Keratinocyte (primary cell): ENCODE data around the gene UNKL.

ENCODE experiments used
- CTCF ChIP-seq, 3 experiments: IDR thresholded peaks in 1 of 3; conservative IDR thresholded peaks in 1 of 3; optimal IDR thresholded peaks in 1 of 3; 2 replicates in 2 of 3; 3 replicates in 1 of 3; pipeline versions ENCODE3 to v1.5.1; 2011; ENCODE audit warnings: low read length in 3 of 3, mild to moderate bottlenecking in 3 of 3, moderate library complexity in 2 of 3, control low read depth in 1 of 3, inconsistent platforms in 1 of 3; ENCODE audit not compliant: insufficient read depth in 2 of 3; ENCODE audit errors: extremely low read depth in 1 of 3
- EZH2 ChIP-seq: IDR thresholded peaks from one replicate; pipeline ENCODE4 v1.6.1; 2012; ENCODE audit warnings: inconsistent platforms, mild to moderate bottlenecking, low read length, moderate library complexity

- no peak for TF ChIP-seq EZH2
- no peak for TF ChIP-seq CTCF (optimal IDR thresholded peaks at IDR 0.05 in 1 of 3, IDR thresholded peaks at IDR 0.05 in 1 of 3, conservative IDR thresholded peaks at IDR 0.05 in 1 of 3; ENCODE audit: extremely low read depth in 1 of 3, insufficient read depth in 2 of 3, low read length in 3 of 3)
Observed at GRCh38 chr16:1341495-1342420, 72.7 kb downstream of the UNKL start.
